Gastrocnemius medialis (tissue), 4 donors: ENCODE data around the gene KDM4C. TPM values are rescaled to one million over a fixed set of nuclear protein-coding genes. Genes with fewer than 3 reads are reported as not detected.
A peak's percentile ranks its signal among the peaks of the same experiment; 100 is the strongest.

Experiments used
- ATAC-seq, 2 donors: fragments of 150-250 bp; one replicate each; pipeline ENCODE4 v1.9.1; 2016
- DNase-seq, 2 donors: peaks; one replicate each; pipeline ENCODE4 v3.0.0-alpha.2; 2019
- H3K27ac ChIP-seq, 4 donors: fragments of 200-600 bp; sonication (generic); 1 replicate in 1 of 4; 2 replicates in 3 of 4; pipeline ENCODE4 v1.5.1; 2016 to 2018; ENCODE audit warnings: mild to moderate bottlenecking in 2 of 4, moderate library complexity in 1 of 4
- H3K27me3 ChIP-seq, 3 donors: fragments of 200-600 bp; sonication (generic) in 2 of 3; 1 replicate in 1 of 3; 2 replicates in 2 of 3; pipeline versions ENCODE4 v1.5.1 to v1.6.0; 2016 to 2019; ENCODE audit warnings: mild to moderate bottlenecking in 1 of 3, moderate library complexity in 1 of 3
- H3K36me3 ChIP-seq, 2 donors: fragments of 200-600 bp; sonication (generic) in 1 of 2; one replicate each; pipeline ENCODE4 v1.5.1; 2017 to 2018
- H3K4me1 ChIP-seq, 2 donors: fragments of 200-600 bp; sonication (generic) in 1 of 2; one replicate each; pipeline ENCODE4 v1.5.1; 2016 to 2017; ENCODE audit warnings: mild to moderate bottlenecking in 2 of 2
- H3K4me3 ChIP-seq, 4 donors: fragments of 200-600 bp; sonication (generic) in 3 of 4; 1 replicate in 1 of 4; 2 replicates in 3 of 4; pipeline ENCODE4 v1.5.1; 2016 to 2019; ENCODE audit warnings: mild to moderate bottlenecking in 2 of 4
- H3K9me3 ChIP-seq, 3 donors: fragments of 200-600 bp; sonication (generic) in 2 of 3; 1 replicate in 1 of 3; 2 replicates in 2 of 3; pipeline ENCODE4 v1.5.1; 2016 to 2019
- CTCF ChIP-seq, 5 experiments: fragments of 450-650 bp in 3 of 5; fragments of 200-600 bp in 2 of 5; sonication (generic) in 2 of 5; IDR thresholded peaks in 4 of 5; conservative IDR thresholded peaks in 1 of 5; 1 replicate in 4 of 5; 2 replicates in 1 of 5; pipeline ENCODE4 v1.5.1; 2016 to 2019; ENCODE audit warnings: antibody characterized with exemption in 5 of 5, mild to moderate bottlenecking in 3 of 5, moderate library complexity in 3 of 5
- POLR2A ChIP-seq, 2 donors: fragments of 450-650 bp; IDR thresholded peaks; one replicate each; pipeline ENCODE4 v1.6.1; 2017; ENCODE audit warnings: antibody characterized with exemption in 2 of 2, mild to moderate bottlenecking in 2 of 2, moderate library complexity in 2 of 2
- in situ Hi-C, 4 donors: fragments of 200-750 bp; cut with MboI; loops; one replicate each; pipeline versions ENCODE4 v1.15.0 to v1.8.0; 2017; ENCODE audit warnings: low sequenced_read_pairs in 4 of 4
- intact Hi-C: fragments of 100-400 bp; cut with DNase I; formaldehyde crosslinking; loops from one replicate; pipeline ENCODE4 v1.15.1; 2023; ENCODE audit warnings: low total_unique reads
- total RNA-seq, 4 donors: library from RNA; depleted of rRNA; stranded (reverse); fragments of >200 nt; gene quantifications; one replicate each; pipeline versions ENCODE4 v1.1.0 to v1.2.3, GENCODE V29; 2016

The KDM4C gene
- total RNA-seq, 4 donors from 2014 or later: 7.7 to 23.3 (median 10.0) TPM

- in situ Hi-C loops (no loop called here), intact Hi-C loops (loop anchor here (1.0 kb wide), 1 partner anchor 33 kb away; no protein-coding TSS in a partner anchor)
- no peak for TF ChIP-seq CTCF (IDR thresholded peaks at IDR 0.05 in 4 of 5, conservative IDR thresholded peaks at IDR 0.05 in 1 of 5)
- TF ChIP-seq POLR2A (IDR thresholded peaks at IDR 0.05): no peak
- peak; percentile 80 to 90 for DNase-seq
- H3K4me1 ChIP-seq: peaks cover 30 to 32% of the 10 kb centered on the region in 2 donors
- no peak overlapping the region for H3K4me3 ChIP-seq
- H3K27me3 ChIP-seq: no peaks in the 10 kb centered on the region
- no peaks in the 10 kb centered on the region for H3K36me3 ChIP-seq
- peak; percentile 99 to 100 for ATAC-seq
- H3K27ac ChIP-seq: peak overlapping the region; percentile 51 to 71 (median 60)
- no peaks in the 10 kb centered on the region for H3K9me3 ChIP-seq
Observed at GRCh38 chr9:7137040-7137439, 379.3 kb downstream of the KDM4C start.

GRCh38 chr9:7137571-7137970 lies 379.8 kb downstream of the KDM4C start:
- intact Hi-C loops (loop anchor here (1.0 kb wide), 1 partner anchor 33 kb away; no protein-coding TSS in a partner anchor), in situ Hi-C loops (no loop called here)
- peak overlapping the region in 3 of 4 donors; percentile 58 to 71 (median 61) for H3K27ac ChIP-seq
- H3K4me3 ChIP-seq: no peak overlapping the region
- ATAC-seq: no peak
- H3K27me3 ChIP-seq: no peaks in the 10 kb centered on the region
- peaks cover 30 to 32% of the 10 kb centered on the region in 2 donors for H3K4me1 ChIP-seq
- H3K36me3 ChIP-seq: no peaks in the 10 kb centered on the region
- no peak for DNase-seq
- no peaks in the 10 kb centered on the region for H3K9me3 ChIP-seq
- TF ChIP-seq CTCF (IDR thresholded peaks at IDR 0.05 in 4 of 5, conservative IDR thresholded peaks at IDR 0.05 in 1 of 5) (no peak), POLR2A (IDR thresholded peaks at IDR 0.05) (no peak)

GRCh38 chr9:7139886-7140285 lies 382.1 kb downstream of the KDM4C start:
- Histone ChIP-seq H3K9me3 (no peaks in the 10 kb centered on the region), H3K27me3 (no peaks in the 10 kb centered on the region), H3K4me3 (no peak overlapping the region), H3K4me1 (peaks cover 40 to 45% of the 10 kb centered on the region in 2 donors), H3K27ac (no peak overlapping the region), H3K36me3 (no peaks in the 10 kb centered on the region)
- DNase-seq (no peak), ATAC-seq (no peak)
- intact Hi-C loops (no loop called here), in situ Hi-C loops (no loop called here)
- TF ChIP-seq POLR2A (IDR thresholded peaks at IDR 0.05) (no peak), CTCF (IDR thresholded peaks at IDR 0.05 in 4 of 5, conservative IDR thresholded peaks at IDR 0.05 in 1 of 5) (no peak)

GRCh38 chr9:7140401-7140800 lies 382.6 kb downstream of the KDM4C start:
- H3K9me3 ChIP-seq: no peaks in the 10 kb centered on the region
- H3K4me1 ChIP-seq: peaks cover 45 to 50% of the 10 kb centered on the region in 2 donors
- TF ChIP-seq CTCF (IDR thresholded peaks at IDR 0.05 in 4 of 5, conservative IDR thresholded peaks at IDR 0.05 in 1 of 5): no peak
- no peak for TF ChIP-seq POLR2A (IDR thresholded peaks at IDR 0.05)
- in situ Hi-C loops (no loop called here), intact Hi-C loops (no loop called here)
- no peak overlapping the region for H3K4me3 ChIP-seq
- H3K36me3 ChIP-seq: no peaks in the 10 kb centered on the region
- DNase-seq (no peak), ATAC-seq (no peak)
- peak overlapping the region in 2 of 4 donors; percentile 20 to 53 for H3K27ac ChIP-seq
- H3K27me3 ChIP-seq: no peaks in the 10 kb centered on the region
